ENCODE results near the gene PCDHB6.
"Not testable (repeated sequence)": the region's sequence is repeated elsewhere in the genome, so short reads cannot be mapped to it uniquely, and the experiment has no call there.

The PCDHB6 gene

DNA sequence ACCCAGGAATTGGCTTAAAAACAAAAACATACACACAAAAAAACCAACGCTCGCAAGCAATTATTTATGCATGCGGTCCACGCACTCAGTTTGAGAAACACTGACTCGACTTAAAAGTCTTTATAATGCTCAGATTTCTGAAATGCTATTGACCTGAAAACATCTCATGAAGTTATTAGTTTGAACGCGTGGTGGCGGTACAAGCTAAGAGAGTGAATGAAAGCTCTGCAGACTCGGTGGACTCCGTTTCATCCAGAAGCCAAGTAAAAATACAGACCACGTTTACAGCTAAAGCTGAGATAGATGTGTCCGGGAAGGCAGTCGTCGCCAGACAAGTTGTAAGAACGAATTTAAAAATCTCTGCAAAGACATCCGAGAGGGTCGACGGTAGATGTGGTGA lies at the start of gene PCDHB6:
PCDHB6 (plus strand) TSS at position 246 of the 400 bp plus-strand sequence. CDS start 201 bp downstream, outside the sequence.
- no peak for DNase-seq

DNA sequence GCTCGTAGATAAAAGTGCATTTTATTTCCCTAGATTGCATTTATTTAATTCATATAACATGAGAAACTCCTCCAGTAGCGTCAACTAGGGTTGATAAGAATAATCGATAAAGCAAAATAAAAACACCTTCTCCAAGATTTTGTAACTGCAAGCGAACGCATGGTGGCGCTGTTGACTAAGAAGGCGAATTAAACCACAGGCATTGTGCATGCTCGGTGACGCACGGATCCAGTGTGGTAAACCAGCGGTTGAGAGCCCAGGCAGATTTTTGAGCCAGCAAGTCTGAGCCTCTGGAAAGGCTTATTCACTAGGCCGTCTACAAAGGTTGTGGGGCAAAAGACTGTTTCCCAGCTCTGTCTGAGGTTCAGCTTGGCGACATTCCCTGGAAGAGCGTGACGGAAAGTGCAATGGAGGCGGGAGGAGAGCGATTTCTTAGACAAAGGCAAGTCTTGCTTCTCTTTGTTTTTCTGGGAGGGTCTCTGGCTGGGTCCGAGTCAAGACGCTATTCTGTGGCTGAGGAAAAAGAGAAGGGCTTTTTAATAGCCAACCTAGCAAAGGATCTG lies 49.5 kb upstream of the PCDHB6 start, which contains the start of gene PCDHB3:
PCDHB3 (plus strand) TSS at position 231 of the 563 bp plus-strand sequence; CDS start at position 408, 177 bp downstream.
- DNase-seq, result peak; percentile 19

DNA sequence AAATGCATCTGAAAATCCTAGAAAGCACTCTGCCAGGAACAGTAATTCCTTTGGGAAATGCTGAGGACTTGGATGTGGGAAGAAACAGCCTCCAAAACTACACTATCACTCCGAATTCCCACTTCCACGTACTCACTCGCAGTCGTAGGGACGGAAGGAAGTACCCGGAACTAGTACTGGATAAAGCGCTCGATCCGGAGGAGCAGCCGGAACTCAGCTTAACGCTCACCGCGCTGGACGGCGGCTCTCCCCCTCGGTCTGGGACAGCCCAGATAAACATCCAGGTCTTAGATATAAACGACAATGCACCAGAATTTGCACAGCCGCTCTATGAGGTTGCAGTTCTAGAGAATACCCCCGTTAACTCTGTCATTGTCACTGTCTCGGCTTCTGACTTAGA lies 48.8 kb upstream of the PCDHB6 start:
- DNase-seq, result no peak

DNA sequence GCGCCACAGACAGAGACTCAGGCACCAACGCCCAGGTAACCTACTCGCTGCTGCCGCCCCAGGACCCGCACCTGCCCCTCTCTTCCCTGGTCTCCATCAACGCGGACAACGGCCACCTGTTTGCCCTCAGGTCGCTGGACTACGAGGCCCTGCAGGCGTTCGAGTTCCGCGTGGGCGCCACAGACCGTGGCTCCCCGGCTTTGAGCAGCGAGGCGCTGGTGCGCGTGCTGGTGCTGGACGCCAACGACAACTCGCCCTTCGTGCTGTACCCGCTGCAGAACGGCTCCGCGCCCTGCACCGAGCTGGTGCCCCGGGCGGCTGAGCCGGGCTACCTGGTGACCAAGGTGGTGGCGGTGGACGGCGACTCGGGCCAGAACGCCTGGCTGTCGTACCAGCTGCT lies 47.8 kb upstream of the PCDHB6 start:
- not testable (repeated sequence) for DNase-seq

DNA sequence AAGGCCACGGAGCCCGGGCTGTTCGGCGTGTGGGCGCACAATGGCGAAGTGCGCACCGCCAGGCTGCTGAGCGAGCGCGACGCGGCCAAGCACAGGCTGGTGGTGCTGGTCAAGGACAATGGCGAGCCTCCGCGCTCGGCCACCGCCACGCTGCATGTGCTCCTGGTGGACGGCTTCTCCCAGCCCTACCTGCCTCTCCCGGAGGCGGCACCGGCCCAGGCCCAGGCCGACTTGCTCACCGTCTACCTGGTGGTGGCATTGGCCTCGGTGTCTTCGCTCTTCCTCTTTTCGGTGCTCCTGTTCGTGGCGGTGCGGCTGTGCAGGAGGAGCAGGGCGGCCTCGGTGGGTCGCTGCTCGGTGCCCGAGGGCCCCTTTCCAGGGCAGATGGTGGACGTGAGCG lies 47.4 kb upstream of the PCDHB6 start:
- DNase-seq, result not testable (repeated sequence)

DNA sequence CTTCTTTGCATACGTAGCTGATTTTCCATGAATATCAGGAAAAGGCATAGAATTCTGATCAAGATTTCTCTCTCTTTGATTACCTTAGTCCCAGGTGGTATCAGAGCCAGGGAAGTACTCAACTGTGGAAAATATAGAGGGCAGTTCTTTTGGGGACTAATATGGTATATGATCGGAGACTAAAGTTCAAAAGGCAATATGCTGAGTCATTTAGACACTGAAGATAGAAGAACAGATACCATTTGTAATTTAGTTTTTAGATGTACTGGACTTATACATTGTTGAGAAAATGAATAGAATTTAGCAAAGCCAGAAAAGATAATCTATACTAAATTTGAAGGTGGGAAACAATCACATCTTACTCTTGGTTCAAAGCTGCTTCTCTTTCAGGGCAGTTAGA lies 44.5 kb upstream of the PCDHB6 start:
- DNase-seq, result no peak

DNA sequence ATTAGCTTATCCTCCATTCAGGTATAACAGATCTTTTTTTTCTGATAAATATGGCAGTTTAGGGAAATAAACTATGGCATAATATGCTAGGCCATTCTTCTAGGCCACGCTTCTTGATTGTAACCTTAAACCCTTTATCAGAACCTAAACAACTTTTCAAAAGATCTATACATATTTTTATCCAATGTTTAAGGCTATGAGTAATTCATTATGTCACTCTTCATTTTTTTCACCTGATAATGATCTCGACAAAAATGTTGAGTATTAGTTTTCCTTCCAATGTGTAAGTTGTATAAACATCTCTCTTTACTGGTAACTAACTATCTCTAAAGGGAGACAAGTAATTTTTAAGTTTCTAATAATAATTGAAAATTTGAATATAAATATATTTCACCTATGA lies 30.6 kb upstream of the PCDHB6 start:
- DNase-seq, result no peak

DNA sequence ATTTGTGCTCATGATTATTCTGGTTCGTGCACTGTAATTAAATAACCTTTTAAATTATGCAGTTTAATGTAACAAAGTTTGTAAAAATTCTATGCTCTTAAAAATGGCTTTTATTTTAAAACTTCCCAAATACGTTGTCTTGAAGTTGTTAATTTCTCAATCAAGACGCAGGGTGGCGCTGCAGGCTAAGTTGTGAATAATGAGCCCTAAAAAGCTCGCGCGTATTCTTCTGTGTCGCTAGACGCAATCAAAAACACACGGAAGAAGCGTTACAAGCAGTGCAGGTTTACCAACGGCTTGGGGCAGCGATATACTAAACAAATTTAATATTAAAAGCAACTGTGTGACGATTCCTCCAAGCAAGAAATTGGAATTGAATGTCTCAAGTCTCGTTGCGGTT lies 28.3 kb upstream of the PCDHB6 start, which contains the start of gene PCDHB4:
PCDHB4 (plus strand) TSS at position 256 of the 400 bp plus-strand sequence. CDS start 181 bp downstream, outside the sequence.
- peak; percentile 23 for DNase-seq

DNA sequence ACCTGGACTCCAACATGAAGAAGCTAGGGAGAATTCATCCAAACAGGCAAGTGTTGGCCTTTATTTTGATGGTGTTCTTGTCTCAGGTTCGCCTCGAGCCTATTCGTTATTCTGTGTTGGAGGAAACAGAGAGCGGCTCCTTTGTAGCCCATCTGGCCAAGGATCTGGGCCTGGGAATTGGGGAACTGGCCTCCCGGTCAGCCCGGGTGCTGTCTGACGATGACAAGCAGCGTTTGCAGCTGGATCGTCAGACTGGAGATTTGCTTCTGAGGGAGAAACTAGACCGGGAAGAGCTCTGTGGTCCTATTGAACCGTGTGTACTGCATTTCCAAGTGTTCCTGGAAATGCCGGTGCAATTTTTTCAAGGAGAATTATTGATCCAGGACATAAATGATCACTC lies 27.9 kb upstream of the PCDHB6 start:
- DNase-seq, result no peak

DNA sequence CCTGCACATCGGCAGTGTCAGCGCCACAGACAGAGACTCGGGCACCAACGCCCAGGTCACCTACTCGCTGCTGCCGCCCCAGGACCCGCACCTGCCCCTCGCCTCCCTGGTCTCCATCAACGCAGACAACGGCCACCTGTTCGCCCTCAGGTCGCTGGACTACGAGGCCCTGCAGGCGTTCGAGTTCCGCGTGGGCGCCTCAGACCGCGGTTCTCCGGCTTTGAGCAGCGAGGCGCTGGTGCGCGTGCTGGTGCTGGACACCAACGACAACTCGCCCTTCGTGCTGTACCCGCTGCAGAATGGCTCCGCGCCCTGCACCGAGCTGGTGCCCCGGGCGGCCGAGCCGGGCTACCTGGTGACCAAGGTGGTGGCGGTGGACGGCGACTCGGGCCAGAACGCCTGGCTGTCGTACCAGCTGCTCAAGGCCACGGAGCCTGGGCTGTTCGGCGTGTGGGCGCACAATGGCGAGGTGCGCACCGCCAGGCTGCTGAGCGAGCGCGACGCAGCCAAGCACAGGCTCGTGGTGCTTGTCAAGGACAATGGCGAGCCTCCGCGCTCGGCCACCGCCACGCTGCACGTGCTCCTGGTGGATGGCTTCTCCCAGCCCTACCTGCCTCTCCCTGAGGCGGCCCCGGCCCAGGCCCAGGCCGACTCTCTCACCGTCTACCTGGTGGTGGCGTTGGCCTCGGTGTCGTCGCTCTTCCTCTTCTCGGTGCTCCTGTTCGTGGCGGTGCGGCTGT lies 26.3 kb upstream of the PCDHB6 start:
- not testable (repeated sequence) for DNase-seq

DNA sequence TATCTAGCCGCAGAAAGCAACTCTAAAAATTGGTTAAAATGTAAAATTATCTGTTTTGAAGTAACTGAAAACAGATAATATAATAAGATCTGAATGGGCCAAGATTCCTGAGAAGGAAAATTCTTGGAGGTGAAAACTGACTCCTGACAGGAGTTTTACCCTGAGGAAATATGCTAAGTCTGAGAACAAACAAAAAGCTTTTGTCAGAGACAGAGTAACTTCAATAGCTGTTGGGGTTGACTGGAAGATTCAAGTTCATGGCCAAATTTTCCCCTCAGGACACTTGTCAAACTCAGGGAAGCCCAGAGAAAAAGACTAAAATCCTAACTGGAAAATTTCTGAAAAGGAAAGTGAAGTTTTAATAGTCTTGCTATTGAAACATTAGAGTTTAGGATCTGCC lies 22.6 kb upstream of the PCDHB6 start:
- DNase-seq, result no peak

DNA sequence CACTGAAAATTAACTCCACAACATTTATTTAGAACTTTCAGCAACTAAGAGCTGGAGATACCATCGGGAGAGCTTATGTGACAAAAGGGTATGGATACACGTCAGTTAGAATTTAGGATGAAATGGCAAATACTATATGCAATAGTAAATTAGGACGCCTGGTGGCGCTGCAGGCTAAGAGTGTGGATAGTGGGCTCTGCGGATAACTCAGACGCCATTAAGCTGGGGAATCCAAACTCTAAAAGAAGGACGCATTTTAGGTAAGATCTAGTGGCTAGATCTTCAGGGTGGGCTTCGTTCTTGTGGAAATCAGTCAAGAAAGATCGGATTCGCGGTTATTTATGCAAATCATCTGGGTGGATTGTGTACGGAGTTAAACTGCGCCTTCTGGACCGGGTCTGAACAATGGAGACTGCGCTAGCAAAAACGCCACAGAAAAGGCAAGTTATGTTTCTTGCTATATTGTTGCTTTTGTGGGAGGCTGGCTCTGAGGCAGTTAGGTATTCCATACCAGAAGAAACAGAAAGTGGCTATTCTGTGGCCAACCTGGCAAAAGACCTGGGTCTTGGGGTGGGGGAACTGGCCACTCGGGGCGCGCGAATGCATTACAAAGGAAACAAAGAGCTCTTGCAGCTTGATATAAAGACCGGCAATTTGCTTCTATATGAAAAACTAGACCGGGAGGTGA lies 14.7 kb upstream of the PCDHB6 start, which contains the start of gene PCDHB5:
PCDHB5 (plus strand) TSS at position 177 of the 688 bp plus-strand sequence; CDS start at position 406, 229 bp downstream.
- DNase-seq, result no peak

DNA sequence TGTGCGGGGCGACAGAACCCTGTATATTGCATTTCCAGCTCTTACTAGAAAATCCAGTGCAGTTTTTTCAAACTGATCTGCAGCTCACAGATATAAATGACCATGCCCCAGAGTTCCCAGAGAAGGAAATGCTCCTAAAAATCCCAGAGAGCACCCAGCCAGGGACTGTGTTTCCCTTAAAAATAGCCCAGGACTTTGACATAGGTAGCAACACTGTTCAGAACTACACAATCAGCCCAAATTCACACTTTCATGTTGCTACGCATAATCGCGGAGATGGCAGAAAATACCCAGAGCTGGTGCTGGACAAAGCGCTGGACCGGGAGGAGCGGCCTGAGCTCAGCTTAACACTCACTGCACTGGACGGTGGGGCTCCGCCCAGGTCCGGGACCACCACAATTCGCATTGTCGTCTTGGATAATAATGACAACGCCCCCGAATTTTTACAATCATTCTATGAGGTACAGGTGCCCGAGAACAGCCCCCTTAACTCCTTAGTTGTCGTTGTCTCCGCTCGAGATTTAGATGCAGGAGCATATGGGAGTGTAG lies 14.1 kb upstream of the PCDHB6 start:
- no peak for DNase-seq

DNA sequence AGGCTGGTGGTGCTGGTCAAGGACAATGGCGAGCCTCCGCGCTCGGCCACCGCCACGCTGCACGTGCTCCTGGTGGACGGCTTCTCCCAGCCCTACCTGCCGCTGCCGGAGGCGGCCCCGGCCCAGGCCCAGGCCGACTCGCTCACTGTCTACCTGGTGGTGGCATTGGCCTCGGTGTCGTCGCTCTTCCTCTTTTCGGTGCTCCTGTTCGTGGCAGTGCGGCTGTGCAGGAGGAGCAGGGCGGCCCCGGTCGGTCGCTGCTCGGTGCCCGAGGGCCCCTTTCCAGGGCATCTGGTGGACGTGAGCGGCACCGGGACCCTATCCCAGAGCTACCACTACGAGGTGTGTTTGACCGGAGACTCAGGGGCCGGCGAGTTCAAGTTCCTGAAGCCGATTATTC lies 12.5 kb upstream of the PCDHB6 start:
- DNase-seq, result not testable (repeated sequence)

DNA sequence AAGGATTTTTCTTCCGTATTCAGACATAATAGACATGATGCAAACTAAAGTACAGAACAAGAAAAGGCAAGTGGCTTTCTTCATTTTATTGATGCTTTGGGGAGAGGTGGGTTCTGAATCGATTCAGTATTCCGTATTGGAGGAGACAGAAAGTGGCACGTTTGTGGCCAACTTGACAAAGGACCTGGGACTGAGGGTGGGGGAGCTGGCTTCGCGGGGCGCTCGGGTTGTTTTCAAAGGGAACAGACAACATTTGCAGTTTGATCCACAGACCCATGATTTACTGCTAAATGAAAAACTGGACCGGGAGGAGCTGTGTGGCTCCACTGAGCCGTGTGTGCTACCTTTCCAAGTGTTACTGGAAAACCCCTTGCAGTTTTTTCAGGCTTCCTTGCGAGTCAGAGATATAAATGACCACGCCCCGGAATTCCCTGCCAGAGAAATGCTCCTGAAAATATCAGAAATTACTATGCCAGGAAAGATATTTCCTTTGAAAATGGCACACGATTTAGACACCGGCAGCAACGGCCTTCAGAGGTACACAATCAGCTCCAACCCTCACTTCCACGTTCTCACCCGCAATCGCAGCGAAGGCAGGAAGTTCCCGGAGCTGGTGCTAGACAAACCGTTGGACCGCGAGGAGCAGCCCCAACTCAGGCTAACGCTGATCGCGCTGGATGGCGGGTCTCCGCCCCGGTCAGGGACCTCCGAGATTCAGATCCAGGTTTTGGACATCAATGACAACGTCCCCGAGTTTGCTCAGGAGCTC lies 551 bp downstream of the PCDHB6 start:
- no peak for DNase-seq

DNA sequence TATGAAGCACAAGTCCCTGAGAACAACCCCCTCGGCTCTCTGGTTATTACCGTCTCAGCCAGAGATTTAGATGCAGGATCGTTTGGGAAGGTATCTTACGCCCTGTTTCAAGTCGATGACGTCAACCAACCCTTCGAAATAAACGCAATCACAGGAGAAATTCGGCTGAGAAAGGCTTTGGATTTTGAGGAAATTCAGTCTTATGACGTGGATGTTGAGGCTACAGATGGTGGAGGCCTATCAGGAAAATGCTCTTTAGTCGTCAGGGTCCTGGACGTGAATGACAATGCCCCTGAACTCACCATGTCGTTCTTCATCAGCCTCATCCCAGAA lies 1.1 kb downstream of the PCDHB6 start:
- DNase-seq, result no peak

DNA sequence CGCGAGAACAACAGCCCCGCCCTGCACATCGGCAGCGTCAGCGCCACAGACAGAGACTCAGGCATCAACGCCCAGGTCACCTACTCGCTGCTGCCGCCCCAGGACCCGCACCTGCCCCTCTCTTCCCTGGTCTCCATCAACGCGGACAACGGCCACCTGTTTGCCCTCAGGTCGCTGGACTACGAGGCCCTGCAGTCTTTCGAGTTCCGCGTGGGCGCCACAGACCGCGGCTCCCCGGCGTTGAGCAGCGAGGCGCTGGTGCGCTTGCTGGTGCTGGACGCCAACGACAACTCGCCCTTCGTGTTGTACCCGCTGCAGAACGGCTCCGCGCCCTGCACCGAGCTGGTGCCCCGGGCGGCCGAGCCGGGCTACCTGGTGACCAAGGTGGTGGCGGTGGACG lies 1.8 kb downstream of the PCDHB6 start:
- not testable (repeated sequence) for DNase-seq

DNA sequence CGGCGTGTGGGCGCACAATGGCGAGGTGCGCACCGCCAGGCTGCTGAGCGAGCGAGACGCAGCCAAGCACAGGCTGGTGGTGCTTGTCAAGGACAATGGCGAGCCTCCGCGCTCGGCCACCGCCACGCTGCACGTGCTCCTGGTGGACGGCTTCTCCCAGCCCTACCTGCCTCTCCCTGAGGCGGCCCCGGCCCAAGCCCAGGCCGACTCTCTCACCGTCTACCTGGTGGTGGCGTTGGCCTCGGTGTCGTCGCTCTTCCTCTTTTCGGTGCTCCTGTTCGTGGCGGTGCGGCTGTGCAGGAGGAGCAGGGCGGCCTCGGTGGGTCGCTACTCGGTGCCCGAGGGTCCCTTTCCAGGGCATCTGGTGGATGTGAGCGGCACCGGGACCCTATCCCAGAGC lies 2.2 kb downstream of the PCDHB6 start:
- DNase-seq, result not testable (repeated sequence)

DNA sequence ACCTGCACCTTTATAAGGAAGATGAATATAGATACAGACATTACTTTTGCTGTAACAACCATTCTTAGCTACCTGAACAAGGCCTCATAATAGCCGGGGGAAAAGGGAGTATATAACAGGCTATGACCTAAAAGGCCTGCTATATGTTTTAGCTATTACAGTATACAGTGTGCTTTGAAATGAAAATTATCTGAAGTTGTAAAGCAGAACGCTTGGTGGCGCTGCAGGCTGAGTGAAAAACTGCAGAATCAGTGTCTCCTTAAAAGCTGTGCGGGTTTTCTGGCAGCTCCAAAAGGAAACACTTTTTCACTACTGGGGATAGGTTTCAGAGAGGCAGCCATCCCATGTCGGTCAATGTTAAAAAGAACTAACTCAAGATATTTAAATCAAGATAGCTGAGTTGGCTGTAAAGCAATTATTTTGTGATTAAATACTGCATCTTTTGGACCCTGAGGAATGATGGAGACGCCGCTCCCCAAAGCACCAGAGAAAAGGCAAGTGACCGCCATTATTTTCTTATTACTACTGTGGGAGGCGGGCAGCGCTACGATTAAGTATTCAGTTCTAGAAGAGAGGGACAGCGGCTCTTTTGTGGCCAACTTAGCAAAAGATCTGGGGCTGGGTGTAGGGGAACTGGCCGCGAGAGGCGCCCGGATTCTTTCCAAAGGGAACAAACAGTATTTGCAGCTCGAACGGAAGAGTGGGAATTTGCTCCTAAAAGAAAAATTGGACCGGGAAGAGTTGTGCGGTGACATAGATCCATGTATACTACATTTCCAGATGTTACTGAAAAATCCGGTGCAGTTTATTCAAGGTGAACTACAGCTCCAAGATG lies 5.9 kb downstream of the PCDHB6 start:
- DNase-seq, result no peak

DNA sequence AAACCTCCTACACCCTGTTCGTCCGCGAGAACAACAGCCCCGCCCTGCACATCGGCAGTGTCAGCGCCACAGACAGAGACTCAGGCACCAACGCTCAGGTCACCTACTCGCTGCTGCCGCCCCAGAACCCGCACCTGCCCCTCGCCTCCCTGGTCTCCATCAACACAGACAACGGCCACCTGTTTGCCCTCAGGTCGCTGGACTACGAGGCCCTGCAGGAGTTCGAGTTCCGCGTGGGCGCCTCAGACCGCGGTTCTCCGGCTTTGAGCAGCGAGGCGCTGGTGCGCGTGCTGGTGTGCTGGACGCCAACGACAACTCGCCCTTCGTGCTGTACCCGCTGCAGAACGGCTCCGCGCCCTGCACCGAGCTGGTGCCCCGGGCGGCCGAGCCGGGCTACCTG lies 7.5 kb downstream of the PCDHB6 start:
- not testable (repeated sequence) for DNase-seq

DNA sequence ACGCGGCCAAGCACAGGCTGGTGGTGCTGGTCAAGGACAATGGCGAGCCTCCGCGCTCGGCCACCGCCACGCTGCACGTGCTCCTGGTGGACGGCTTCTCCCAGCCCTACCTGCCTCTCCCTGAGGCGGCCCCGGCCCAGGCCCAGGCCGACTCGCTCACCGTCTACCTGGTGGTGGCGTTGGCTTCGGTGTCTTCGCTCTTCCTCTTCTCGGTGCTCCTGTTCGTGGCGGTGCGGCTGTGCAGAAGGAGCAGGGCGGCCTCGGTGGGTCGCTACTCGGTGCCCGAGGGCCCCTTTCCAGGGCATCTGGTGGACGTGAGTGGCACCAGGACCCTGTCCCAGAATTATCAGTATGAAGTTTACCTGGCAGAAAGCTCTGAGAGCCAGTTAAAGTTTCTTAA lies 8.0 kb downstream of the PCDHB6 start:
- not testable (repeated sequence) for DNase-seq
